HCT116 (cell line): ENCODE results near the gene CCDC57. TPM values are rescaled to one million over a fixed set of nuclear protein-coding genes. Genes with fewer than 3 reads are reported as not detected.
A peak's percentile ranks its signal among the peaks of the same experiment; 100 is the strongest.

Experiments
- ATAC-seq: fragments of 200-7000 bp; cut with Tn5 transposase; 2 replicates; pipeline ENCODE4 v1.9.1; 2020; ENCODE audit warnings: mild to moderate bottlenecking, moderate library complexity
- BruUV-seq: library from RNA; stranded (reverse); fragments of 400-500 nt; replicated peaks from 2 replicates; lab custom pipeline; 2021; lab: Mats Ljungman, UMichigan
- CTCF ChIA-PET: fragments of 300-600 bp; sonication (Branson Sonifier 250); formaldehyde crosslinking; loops from one replicate; lab custom pipeline; 2021; ENCODE audit warnings: antibody characterized with exemption; lab: Charles Lee
- POLR2A ChIA-PET: fragments of 300-600, 350-600 bp; sonication (Branson Sonifier 250); formaldehyde crosslinking; loops from one replicate; lab custom pipeline; 2021; ENCODE audit warnings: antibody characterized with exemption; lab: Charles Lee
- RAD21 ChIA-PET, 2 experiments: fragments of 300-600 bp; sonication (Branson Sonifier 250); formaldehyde crosslinking; loops; one replicate each; lab custom pipeline; 2023; ENCODE audit warnings: low total read pairs in 2 of 2; ENCODE audit not compliant: uncharacterized antibody in 2 of 2, unreplicated experiment in 2 of 2, low non-redundant PET in 1 of 2; lab: Charles Lee
- DNase-seq: peaks from one replicate; pipeline ENCODE4 v3.0.0-alpha.2; 2010; ENCODE audit warnings: low read depth, low spot score
- H2AFZ ChIP-seq: fragments of 200-600 bp; shearing (Covaris generic), sonication (generic); 2 replicates; pipeline ENCODE4 v1.6.1; 2017; ENCODE audit warnings: low read depth, mixed run types, mixed read lengths, antibody characterized with exemption, low read length; ENCODE audit not compliant: poor library complexity, severe bottlenecking
- H3K27ac ChIP-seq: 2 replicates; pipeline ENCODE4 v1.5.1; 2012; ENCODE audit warnings: low read depth, low read length
- H3K27me3 ChIP-seq: fragments of 200-600 bp; sonication (generic); 2 replicates; pipeline ENCODE4 v1.6.1; 2016; ENCODE audit warnings: mixed run types, low read length, mixed read lengths; ENCODE audit not compliant: insufficient read depth
- H3K36me3 ChIP-seq, 2 experiments: fragments of 200-500 bp in 1 of 2; fragments of 200-600 bp in 1 of 2; sonication (Bioruptor generic) in 1 of 2; sonication (generic) in 1 of 2; 2 replicates each; pipeline versions ENCODE4 v1.5.1 to v1.6.1; 2014 to 2016; ENCODE audit warnings: low read length in 2 of 2, inconsistent platforms in 1 of 2, mixed read lengths in 1 of 2, mixed run types in 1 of 2; ENCODE audit not compliant: insufficient read depth in 2 of 2, control insufficient read depth in 1 of 2
- H3K4me1 ChIP-seq, 2 experiments: fragments of 200-600 bp in 1 of 2; sonication (generic) in 1 of 2; 2 replicates each; pipeline versions ENCODE4 v1.5.1 to v1.6.1; 2012 to 2017; ENCODE audit warnings: low read length in 2 of 2, inconsistent platforms in 1 of 2, mild to moderate bottlenecking in 1 of 2, mixed read lengths in 1 of 2, mixed run types in 1 of 2, moderate library complexity in 1 of 2; ENCODE audit not compliant: insufficient read depth in 2 of 2, control insufficient read depth in 1 of 2
- H3K4me2 ChIP-seq: fragments of 200-600 bp; sonication (generic); 2 replicates; pipeline ENCODE4 v1.6.1; 2017; ENCODE audit warnings: mixed run types, low read length, mixed read lengths
- H3K4me3 ChIP-seq, 2 experiments: fragments of 200-600 bp in 1 of 2; sonication (generic) in 1 of 2; replicated peaks in 1 of 2; 2 replicates each; pipeline ENCODE4 v1.5.1; 2011 to 2016; ENCODE audit warnings: low read length in 2 of 2, control low read depth in 1 of 2, low read depth in 1 of 2, mild to moderate bottlenecking in 1 of 2, mixed read lengths in 1 of 2, mixed run types in 1 of 2
- H3K79me2 ChIP-seq: fragments of 200-600 bp; sonication (generic); 2 replicates; pipeline ENCODE4 v1.6.1; 2017; ENCODE audit warnings: mild to moderate bottlenecking, mixed run types, low read length, moderate library complexity, mixed read lengths; ENCODE audit not compliant: insufficient read depth
- H3K9ac ChIP-seq: fragments of 200-600 bp; sonication (generic); 2 replicates; pipeline ENCODE4 v1.6.1; 2016; ENCODE audit warnings: low read length, mixed read lengths
- H3K9me2 ChIP-seq: fragments of 200-600 bp; sonication (generic), shearing (Covaris generic); 2 replicates; pipeline ENCODE4 v1.6.1; 2017; ENCODE audit warnings: mixed run types, mild to moderate bottlenecking, moderate library complexity; ENCODE audit not compliant: insufficient read depth
- H3K9me3 ChIP-seq, 2 experiments: fragments of 200-500 bp in 1 of 2; fragments of 200-600 bp in 1 of 2; sonication (Bioruptor generic) in 1 of 2; sonication (generic) in 1 of 2; 2 replicates each; pipeline ENCODE4 v1.6.1; 2014 to 2017; ENCODE audit warnings: low read length in 2 of 2, mixed read lengths in 2 of 2, inconsistent platforms in 1 of 2, low read depth in 1 of 2, mild to moderate bottlenecking in 1 of 2, mixed run types in 1 of 2, moderate library complexity in 1 of 2; ENCODE audit not compliant: control insufficient read depth in 1 of 2, insufficient read depth in 1 of 2
- H4K20me1 ChIP-seq: fragments of 200-600 bp; sonication (generic), shearing (Covaris generic); 2 replicates; pipeline ENCODE4 v1.6.1; 2017; ENCODE audit warnings: mixed run types, mild to moderate bottlenecking, moderate library complexity; ENCODE audit not compliant: insufficient read depth
- EGR1 ChIP-seq: IDR thresholded peaks from 2 replicates; pipeline ENCODE4 v1.6.1; 2012; ENCODE audit warnings: low read depth
- FOSL1 ChIP-seq: IDR thresholded peaks from 2 replicates; pipeline ENCODE4 v1.6.1; 2012; ENCODE audit warnings: low read depth
- JUND ChIP-seq: IDR thresholded peaks from 2 replicates; pipeline ENCODE4 v1.6.1; 2012
- POLR2AphosphoS5 ChIP-seq: IDR thresholded peaks from 2 replicates; pipeline ENCODE4 v1.6.1; 2011; ENCODE audit warnings: mild to moderate bottlenecking, low read depth, low read length, moderate library complexity
- RAD21 ChIP-seq: IDR thresholded peaks from 2 replicates; pipeline ENCODE4 v1.6.1; 2012; ENCODE audit warnings: low read depth, mild to moderate bottlenecking
- ZFX ChIP-seq: fragments of 450-650 bp; IDR thresholded peaks from 2 replicates; pipeline ENCODE4 v1.6.1; 2017
- intact Hi-C: fragments of 100-400 bp; cut with micrococcal nuclease; formaldehyde crosslinking; loops from 2 replicates; pipeline ENCODE4 v1.10.0; 2022
- total RNA-seq: library from RNA; stranded (reverse); gene quantifications from one replicate; pipeline ENCODE4 v1.2.1, GENCODE V29; 2021; ENCODE audit not compliant: unreplicated experiment
- TF ChIP-seq, protein P1 (sequence below): IDR thresholded peaks from 2 replicates; pipeline ENCODE4 v1.6.1; 2012; ENCODE audit warnings: low read depth

The CCDC57 gene
- total RNA-seq, 1 experiment from 2014 or later = 143 TPM

DNA sequence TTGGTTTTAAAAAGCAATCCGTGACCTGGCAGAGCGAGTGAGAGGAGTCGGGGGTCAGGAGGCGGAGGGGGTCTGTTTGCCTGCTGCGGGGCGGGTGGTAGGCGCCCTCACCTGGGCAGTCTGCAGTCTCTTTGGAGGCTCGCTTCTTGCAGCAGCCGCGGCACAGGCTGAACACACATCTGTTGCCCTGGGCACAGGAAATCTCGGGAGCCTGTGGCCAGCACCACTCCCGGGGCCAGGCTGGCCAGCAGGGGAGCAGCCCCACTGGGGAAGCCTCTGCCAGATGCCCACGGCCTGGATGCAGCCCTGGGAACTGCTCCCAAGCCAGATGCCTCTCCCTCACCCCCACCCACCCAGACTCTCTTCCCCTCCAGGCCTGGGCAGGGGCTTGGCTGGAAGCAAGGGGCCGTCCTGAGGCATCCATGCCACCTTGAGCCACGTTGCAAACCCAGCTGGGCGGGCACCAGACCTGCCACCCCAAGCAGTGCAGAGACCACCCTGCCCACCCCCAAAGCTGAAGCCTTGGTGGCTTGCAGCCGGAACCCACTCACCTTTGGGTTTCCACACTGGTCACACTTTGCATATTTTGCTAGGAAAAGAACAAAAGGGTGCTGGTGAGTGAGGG, 154.3 kb downstream of the CCDC57 start:
- H3K27ac ChIP-seq = peak overlapping the region; percentile 30; the same call in 1 of the 2 replicates
- no peak for ATAC-seq
- POLR2A ChIA-PET = no interaction called here
- no peak overlapping the region for H3K4me3 ChIP-seq
- H3K79me2 ChIP-seq = peaks cover 26% of the 10 kb centered on the region; the same call in 1 of the 2 replicates
- BruUV-seq = no TSS peak
- no peak overlapping the region for H3K4me2 ChIP-seq
- no peak overlapping the region for H3K9ac ChIP-seq
- CTCF ChIA-PET = no interaction called here
- DNase-seq = no peak
- TF ChIP-seq RAD21 = no peak
- no peak for TF ChIP-seq FOSL1
- no peak for TF ChIP-seq EGR1
- RAD21 ChIA-PET = no interaction called here
- no peaks in the 10 kb centered on the region; the same call in 1 of the 2 replicates for H4K20me1 ChIP-seq
- H3K9me3 ChIP-seq = no peaks in the 10 kb centered on the region
- peaks cover 2 to 16% of the 10 kb centered on the region in 2 experiments; a peak in 3 of 4 replicates for H3K4me1 ChIP-seq
- H3K36me3 ChIP-seq = peaks cover 25 to 80% of the 10 kb centered on the region in 2 experiments
- H3K27me3 ChIP-seq = no peaks in the 10 kb centered on the region
- H2AFZ ChIP-seq = no peak overlapping the region
- intact Hi-C loops = no loop called here
- no peaks in the 10 kb centered on the region for H3K9me2 ChIP-seq

DNA sequence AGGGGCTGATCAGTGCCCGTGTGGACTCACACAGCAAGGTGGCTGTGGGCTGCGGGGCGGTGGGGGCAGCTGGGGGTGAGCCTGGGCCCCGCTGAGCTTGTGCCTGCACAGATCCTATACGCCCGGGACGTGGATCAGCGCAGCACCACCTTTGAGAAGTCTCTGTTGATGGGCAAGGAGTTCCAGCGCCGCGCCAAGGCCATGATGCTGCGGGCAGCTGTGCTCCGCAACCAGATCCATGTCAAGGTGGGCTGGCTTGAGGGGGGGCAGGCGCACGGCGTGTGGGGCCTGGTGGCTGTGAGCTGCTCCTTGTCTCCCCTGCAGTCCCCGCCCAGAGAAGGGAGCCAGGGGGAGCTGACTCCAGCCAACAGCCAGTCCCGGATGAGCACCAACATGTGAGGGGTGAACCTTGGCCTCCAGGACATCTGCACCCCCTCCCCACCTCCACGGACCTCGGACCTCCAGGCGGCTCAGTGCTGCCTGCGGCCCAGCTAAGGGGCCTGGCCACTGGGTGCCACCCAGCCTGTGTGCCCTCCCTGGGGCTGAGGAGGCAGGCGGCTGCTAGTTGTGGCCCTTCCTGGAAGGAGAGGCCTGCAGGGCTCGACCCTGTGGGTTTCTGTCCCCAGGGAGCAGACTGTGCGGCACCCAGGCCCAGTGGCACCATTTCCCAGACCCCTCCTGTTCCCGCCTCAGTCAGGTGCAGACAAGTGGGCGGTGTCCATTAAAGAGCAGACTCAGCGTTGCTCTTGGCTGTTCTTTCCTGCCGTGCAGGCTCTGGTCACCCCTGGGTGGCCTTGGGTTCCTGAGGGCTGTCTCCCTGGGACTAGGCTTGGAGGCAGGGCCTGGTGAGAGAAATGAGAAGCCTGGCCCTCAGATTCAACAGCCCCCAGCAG, 155.7 kb downstream of the CCDC57 start:
- Histone ChIP-seq H3K4me1 (peaks cover 7 to 24% of the 10 kb centered on the region in 2 experiments; a peak in 3 of 4 replicates), H4K20me1 (no peaks in the 10 kb centered on the region; the same call in 1 of the 2 replicates), H3K27me3 (no peaks in the 10 kb centered on the region), H3K9me2 (no peaks in the 10 kb centered on the region), H3K27ac (peak overlapping the region; percentile 28; the same call in 1 of the 2 replicates), H3K4me2 (no peak overlapping the region), H2AFZ (no peak overlapping the region), H3K79me2 (peaks cover 27% of the 10 kb centered on the region), H3K9me3 (no peaks in the 10 kb centered on the region), H3K36me3 (peaks cover 18 to 66% of the 10 kb centered on the region in 2 experiments), H3K9ac (no peak overlapping the region), H3K4me3 (no peak overlapping the region)
- DNase-seq = no peak
- TF ChIP-seq, protein P1, sequence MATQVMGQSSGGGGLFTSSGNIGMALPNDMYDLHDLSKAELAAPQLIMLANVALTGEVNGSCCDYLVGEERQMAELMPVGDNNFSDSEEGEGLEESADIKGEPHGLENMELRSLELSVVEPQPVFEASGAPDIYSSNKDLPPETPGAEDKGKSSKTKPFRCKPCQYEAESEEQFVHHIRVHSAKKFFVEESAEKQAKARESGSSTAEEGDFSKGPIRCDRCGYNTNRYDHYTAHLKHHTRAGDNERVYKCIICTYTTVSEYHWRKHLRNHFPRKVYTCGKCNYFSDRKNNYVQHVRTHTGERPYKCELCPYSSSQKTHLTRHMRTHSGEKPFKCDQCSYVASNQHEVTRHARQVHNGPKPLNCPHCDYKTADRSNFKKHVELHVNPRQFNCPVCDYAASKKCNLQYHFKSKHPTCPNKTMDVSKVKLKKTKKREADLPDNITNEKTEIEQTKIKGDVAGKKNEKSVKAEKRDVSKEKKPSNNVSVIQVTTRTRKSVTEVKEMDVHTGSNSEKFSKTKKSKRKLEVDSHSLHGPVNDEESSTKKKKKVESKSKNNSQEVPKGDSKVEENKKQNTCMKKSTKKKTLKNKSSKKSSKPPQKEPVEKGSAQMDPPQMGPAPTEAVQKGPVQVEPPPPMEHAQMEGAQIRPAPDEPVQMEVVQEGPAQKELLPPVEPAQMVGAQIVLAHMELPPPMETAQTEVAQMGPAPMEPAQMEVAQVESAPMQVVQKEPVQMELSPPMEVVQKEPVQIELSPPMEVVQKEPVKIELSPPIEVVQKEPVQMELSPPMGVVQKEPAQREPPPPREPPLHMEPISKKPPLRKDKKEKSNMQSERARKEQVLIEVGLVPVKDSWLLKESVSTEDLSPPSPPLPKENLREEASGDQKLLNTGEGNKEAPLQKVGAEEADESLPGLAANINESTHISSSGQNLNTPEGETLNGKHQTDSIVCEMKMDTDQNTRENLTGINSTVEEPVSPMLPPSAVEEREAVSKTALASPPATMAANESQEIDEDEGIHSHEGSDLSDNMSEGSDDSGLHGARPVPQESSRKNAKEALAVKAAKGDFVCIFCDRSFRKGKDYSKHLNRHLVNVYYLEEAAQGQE = no peak
- no peak for TF ChIP-seq ZFX
- TF ChIP-seq JUND = no peak
- no peak for TF ChIP-seq RAD21
- TF ChIP-seq POLR2AphosphoS5 = no peak; the same call in 1 of the 2 replicates
- ATAC-seq = peak; percentile 23; the same call in 1 of the 2 replicates
- TSS peak; percentile 34 for BruUV-seq
- POLR2A ChIA-PET = no interaction called here
- intact Hi-C loops = no loop called here
- CTCF ChIA-PET = interaction anchor here (0.9 kb wide), 1 partner anchor 19 kb away, joined by 3 read pairs; the partner anchor contains the start of gene DCXR
- RAD21 ChIA-PET = no interaction called here
